GM19043 (cell line): ENCODE measurements around the gene TCERG1L.

Experiments
- ATAC-seq: cut with Tn5 transposase; IDR thresholded peaks from one replicate; pipeline ENCODE4 v1.9.1; 2021; ENCODE audit warnings: low read depth; ENCODE audit not compliant: unreplicated experiment

Gene TCERG1L

DNA sequence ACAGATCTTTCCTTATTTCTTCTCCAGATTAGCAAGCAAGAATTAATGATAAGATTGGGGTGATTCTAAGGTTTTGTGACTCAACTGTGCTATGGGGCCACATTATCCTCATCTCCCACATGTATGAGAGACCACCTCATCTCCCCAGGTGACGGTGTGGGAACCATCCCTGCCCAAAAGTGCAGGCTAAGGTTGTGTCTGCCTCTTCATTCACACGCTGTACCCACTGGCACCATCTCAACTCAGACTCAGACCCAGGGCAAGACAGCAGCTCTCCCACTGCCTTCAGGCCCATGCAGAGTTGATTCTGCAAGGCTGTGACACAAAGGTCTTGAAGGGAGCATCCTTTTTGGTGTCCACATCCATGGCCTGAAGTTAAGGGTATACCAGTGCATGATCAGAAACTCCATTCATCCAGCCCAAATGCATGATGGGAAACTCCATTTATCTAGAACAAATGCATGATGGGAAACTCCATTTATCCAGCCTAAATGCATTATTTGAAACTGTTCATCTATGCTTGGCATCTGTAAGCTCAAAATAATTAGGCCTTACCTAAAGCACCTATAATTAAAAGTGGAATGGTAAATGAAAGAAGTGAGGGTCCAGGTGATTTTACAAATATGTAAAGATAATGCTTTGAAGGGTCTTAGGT, 99.4 kb downstream of the TCERG1L start:
- no peak for ATAC-seq

DNA sequence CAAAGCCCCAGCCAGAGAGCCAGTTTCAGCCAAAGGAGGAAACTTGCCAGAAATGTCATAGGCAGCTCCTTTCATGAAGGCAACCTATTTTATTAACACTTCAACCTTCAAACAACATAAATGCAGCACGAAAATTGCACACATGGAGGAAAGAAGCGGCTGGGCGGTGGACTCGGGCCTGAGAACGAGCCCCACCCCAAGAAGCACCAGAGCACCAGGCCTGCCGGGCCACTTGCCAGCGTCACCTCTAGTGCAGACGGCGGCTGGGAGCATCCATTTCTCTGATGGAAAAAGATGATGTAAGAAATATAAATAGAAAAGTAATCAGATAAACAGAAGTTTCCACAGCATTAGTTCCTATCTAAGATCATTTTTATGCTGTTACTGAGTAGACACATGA, 100.0 kb downstream of the TCERG1L start:
- no peak for ATAC-seq

DNA sequence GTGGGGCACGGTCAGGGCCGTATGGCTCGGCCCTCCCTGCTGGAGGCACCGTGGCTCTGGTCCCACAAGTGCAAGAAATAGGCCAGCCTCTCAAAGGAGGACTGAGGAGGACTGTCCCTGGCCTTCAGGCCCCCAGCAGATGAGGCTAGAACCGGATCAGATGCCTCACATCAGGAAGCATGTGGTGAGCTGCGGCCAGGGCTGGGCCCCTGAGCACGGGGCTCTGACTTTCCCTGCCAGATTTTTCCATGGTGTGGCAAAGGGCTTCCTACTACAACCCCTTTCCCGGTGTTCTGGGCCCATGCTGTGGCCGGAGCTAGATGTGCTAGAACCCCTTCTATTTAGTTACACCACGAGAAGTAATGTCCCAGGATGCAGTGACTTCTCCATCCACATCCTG, 100.4 kb downstream of the TCERG1L start:
- ATAC-seq = no peak

DNA sequence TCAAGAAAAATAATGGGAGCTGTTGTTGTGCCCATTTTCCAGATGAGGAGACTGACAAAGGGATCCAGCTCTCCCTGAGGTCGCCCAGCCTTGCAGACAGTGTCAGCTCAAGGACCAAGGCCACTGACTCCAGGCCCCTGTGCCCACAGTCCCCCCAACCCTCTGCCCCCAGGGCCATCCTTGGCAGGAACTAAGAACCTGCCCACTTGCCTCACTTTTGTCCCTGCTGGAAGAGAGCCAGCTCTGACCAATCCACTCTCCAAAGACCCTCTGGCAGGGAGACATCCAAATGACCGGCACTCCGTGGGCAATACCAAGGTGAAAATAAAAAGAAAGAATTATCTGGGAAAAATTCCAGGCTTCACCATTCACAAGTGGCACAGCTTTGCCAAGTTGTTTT, 101.3 kb downstream of the TCERG1L start:
- ATAC-seq = no peak

DNA sequence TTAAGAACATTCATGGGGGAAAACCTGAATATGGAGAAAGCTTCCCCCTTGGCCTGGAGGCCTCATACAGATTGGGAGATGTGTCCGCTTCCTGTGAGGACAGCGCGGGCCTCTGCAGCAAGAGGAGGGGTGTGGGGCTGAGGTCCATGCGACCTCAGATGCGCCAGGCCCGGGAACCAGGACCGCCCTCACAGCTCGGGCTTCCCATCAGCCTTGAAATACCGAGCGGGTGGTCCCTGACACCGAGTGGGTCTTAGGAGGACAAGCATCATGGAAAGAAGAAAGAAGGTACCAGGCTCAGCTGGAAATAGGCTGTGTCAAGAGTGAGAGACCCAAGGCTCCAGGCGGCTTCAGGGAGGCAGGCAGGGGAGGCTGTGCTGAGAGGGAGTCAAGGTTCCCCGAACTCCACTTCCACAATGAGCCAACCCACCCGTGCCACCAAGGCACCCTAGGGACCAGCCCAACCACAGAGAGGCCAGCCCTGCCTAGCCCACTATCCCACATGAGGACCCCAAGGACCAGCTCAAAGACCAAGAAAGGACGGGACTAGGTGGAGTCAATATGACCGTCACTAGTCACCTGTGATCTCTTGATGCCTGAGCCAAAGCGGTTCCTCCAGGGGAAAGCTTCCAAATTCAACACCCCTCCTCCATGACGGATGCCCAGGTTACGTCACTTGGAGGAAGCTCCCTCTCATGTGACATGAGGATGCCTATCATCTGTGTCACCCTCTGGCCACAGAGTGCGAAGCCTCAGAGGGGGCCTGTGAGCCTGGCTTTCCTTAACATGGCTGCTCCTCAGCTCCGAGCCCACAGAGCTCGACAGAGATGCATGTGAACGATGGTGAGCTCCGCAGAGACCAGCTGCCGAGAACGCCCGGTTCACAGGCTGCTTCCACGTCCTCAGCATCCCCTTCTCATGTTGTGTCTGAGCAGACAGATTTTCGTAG, 103.7 kb downstream of the TCERG1L start:
- no peak for ATAC-seq

DNA sequence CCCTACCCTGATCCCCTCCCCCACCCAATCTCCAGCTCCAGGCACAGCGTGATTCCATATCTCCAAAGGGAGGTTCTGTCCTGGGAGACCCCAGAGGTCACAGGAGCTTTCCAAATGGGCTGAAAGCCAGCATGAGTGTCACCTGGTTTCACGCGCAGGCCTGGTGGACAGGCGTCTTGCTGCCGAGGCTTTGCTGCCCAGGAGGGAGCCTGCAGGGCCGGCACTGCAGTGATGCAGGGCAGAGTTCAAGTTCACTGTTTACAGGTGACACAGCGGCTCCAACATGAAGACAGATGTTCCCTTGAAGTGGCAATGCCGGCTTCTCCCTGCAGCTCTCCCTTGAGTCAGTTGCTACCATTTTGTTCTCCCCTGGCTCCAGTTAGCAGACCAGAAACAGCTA, 104.3 kb downstream of the TCERG1L start:
- no peak for ATAC-seq

DNA sequence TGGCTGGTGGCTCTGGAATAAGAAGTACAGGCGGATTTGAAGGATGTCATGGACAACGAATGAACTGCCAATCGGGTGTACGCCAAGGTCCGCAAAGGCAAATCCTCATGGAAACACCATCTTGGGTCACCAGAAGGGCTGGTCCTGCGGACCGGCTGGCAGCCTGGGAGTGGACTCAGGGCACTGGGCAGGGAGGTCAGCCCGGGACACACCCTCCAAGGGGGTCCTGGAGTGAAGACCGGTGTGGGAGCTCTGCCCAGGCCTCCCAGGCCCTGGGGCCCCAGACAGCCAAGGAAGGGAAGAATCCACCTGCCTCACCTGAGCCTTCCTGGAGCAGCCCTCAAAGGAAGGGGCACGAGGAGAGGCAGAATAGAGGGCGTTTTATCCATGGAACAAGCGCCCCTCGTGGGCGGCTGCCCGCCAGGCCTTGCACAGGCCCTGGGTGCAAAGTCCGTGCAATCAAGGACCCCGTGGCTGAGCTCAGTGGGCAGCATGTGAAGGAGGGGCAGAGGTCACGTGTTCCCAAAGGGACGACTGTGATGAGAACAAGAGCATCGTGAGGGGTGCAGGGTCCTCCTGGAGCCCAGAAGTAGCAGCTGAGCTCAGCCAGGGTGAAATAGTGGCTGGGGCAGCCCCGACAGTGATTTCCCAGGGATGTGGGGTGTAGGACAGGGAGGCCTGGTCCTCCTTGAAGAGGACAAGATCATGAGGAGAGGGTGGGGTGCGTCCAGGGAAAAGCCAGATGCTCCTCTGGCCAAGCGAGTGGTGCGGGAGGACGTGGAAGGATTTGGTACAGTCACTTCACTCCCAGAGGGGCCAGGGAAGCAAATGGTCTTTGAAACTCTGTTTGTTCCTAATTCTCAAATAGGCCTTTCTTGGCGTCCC, 105.2 kb downstream of the TCERG1L start:
- no peak for ATAC-seq

DNA sequence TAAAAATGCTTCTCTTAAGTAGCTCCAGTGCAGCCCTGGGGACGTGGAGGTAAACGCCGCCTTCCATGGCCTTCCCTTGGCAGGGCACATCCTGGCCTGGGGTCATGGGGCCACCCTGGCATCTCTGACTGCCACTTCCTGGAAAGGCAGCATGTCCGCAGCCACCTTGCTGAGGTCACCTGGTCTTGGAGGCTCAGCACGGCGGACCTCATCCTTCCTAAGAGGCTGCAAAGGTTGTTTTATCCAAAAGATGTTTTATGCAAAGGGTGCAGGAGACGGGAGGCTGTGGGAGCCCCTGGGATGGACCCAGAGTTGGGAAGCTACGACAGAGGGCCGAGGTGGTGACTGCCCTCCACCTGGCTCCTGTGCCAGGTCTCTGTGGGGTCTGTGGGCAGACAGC, 106.0 kb downstream of the TCERG1L start:
- ATAC-seq = no peak

DNA sequence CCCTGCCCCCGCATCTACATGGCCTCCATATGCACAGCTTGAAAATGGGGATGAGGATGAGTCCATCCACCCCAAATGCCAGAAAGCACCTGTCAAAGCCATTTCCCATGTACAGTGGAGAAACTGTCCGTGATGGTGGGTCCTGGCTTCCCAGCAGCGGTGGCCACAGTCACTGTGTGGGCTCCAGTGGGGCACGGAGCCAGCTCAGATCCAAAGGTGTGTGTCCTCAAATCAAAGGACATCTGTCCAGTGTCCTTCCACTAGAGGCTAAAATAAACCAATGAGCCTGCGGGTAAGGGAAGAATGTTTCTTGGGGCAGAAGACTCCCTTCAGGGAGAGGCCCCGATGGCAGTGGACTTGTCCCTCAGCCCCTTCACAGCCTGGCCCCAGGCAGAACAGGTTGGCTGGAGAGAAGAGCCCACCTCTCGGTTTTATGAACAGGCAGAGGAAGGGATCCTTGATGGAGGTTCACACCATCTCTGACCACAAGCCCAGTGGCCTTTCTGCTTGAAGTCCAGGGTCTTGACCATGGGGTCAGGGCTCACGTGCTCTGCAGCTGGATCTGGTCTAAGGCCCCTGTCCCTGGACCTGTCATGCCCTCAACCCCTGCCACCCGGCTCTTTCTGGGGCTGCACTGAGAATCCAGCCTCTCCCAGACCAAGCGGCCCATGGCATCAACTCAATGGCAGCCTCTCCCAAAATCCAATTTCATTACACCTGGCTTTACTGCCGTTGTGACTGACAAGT, 106.9 kb downstream of the TCERG1L start:
- no peak for ATAC-seq

DNA sequence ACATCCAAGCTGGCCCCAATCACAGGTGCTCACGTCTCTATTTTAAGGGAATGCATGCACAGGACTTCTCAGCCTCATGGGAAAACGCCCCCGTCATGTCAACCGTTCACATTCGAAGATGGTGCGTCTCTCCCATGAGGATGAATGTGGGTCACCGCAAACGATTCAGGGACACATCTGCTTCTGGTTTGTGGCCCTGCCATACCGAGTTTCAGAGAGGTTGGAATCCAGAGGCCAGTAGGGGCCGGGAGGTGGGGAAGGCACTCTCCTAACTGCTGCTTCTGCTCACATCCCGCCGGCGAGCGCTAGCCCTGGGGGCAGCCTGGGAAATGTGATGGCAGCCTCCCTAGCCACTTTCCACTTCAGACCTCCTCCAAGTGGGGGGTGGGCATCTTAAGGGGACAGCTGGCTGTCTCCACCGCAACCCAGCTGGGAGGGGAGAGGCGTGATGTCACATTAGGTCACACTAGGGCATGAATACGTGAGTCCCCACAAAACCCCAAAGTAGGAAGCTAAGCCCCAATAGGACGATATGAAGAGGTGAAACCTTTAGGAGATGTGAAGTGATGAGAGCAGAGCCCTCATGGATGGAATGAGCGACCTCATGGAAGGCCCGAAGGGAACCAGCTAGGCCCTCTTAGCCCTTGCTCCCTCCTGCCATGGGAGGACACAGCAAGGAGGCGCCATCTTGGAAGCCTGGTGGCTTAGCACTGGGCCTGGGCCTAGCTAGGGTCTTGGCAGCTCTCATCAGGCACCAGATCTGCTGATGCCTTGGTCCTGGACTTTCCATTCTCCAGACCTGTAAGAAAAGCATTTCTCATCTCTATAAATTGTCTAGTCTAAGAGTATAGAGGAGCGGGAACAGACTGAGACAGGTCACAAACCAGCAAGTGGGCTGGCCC, 107.8 kb downstream of the TCERG1L start:
- ATAC-seq = no peak

DNA sequence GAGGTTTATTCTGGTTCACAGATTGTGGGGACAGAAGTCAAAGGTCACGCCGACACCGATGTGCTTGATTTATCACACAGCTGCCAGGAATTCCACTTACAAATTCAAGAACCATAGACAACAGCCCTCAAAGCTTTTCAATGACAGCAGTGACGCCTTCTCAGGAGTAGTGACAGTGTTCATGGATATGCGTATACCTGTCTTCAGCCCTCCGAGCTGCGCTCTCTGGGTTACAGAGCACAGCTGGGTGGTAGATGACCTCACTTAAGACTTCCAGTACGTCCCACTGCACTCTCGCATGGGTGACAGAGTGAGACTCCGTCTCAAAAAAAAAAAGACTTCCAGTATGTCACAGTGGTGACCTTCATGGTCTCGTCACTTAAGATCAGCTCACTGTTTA, 108.5 kb downstream of the TCERG1L start:
- no peak for ATAC-seq

DNA sequence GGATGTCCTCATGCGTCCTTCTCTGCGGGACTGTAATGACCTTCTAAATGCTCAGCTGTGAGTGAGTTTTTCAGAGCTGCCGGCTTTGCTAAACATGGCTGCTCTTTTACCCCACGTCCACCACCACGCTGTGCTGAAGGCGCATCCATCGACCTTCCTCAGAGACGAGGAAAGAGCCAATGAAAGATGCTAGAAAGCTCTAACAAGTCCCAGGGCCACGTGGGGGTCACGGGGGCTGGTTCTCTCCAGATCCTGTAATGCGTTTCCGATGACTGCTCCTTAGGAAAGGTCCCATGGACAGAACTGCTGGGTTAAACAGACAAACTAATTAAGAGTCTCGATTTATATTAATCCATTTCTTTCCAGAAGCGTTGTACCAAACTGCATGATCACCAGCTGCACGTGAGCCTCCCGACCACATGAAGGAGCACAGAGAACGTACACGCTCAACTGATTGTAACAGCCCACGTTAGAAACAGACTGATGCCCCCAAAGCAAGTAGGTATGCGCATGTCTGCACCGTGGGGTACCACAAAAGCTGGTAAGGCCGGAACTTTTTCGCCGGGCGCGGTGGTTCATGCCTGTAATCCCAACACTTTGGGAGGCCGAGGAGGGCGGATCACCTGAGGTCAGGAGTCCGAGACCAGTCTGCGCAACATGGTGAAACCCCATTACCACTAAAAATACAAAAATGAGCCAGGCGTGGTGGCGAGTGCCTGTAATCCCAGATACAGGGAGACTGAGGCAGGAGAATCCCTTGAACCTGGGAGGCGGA, 109.6 kb downstream of the TCERG1L start:
- no peak for ATAC-seq

DNA sequence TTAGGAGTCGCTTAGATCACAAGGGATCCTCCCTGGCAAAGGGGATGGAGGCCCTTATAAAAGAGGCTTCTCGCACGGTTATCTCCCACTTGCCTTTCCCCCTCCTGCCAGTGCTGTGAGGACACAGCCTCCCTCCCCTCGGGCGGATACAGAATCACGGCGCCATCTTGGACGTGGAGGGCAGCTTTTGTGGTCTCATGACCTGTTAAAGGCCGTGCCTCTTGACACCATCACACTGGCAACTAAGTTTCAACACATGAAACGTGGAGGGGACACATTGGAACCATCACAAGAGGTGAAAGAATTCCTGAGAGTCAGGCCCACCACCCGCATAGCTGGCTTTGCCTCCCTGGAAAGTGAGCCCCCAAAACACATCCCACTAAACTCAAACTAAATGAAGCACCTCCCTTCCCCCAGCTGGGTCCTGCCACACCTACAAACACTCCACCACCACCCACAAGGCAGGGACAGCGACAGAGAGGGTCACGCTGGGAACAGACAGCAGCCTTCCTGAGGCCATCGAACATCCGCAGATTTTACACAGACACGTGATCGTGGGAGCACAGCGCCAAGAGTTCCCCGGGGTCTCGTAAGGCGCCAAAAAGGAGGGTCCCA, 110.6 kb downstream of the TCERG1L start:
- ATAC-seq = no peak

DNA sequence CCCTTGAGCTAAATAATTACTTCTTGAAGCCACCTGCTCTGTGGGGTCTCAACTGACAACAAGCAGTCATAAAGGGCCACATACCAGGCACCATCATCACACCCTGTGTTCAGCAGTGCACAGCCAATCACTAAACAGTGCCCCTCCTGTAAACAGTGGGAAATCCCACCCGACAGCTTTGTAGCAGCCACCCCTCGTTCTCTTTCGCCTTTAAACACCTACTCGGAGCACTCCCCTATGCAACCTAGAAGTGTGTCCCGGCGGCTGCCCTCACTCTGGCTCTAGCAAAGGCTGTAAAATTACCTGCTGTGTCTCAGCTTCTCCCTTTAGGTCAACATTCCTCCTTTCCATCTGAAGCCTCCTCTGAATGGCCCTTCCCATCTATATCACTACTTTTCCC, 111.9 kb downstream of the TCERG1L start:
- no peak for ATAC-seq

DNA sequence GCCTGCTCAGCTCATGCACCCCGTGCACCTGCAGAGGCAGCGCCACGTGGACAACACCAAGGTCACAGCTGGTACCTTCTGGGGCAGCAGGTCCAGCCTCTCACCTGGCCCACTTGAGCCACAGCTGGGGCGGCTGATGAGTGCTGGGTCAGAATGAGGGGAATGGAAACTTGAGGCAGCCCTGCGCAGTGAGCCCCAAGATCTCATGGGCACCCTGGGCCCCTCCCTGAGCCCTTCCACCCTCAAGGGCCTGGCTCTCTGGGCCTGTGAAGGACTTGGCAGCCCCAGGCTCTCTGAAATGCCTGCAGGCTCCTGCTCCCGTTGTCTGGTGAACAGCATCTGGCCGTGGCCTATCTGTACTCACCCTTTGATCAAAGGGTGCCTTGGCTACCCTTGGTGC, 112.7 kb downstream of the TCERG1L start:
- ATAC-seq = no peak

DNA sequence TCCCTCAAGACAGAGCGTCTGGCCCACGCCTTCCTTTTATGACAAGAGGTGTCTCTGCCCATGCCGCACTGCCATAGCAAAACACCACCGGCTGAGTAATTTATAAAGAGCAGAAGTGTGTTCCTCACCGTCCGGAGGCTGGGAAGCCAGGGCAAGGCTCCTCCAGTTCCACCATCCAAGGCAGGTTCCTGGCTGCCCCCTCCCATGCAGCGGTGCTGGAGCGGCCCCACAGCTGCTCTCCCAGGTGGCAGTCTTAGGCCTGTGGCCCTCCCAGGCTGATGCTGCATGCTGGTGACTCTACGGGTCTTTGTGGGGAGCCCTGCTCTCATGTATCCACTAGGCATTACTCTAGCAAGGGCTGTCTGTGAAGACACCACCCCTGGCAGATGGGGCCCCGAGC, 113.1 kb downstream of the TCERG1L start:
- no peak for ATAC-seq

DNA sequence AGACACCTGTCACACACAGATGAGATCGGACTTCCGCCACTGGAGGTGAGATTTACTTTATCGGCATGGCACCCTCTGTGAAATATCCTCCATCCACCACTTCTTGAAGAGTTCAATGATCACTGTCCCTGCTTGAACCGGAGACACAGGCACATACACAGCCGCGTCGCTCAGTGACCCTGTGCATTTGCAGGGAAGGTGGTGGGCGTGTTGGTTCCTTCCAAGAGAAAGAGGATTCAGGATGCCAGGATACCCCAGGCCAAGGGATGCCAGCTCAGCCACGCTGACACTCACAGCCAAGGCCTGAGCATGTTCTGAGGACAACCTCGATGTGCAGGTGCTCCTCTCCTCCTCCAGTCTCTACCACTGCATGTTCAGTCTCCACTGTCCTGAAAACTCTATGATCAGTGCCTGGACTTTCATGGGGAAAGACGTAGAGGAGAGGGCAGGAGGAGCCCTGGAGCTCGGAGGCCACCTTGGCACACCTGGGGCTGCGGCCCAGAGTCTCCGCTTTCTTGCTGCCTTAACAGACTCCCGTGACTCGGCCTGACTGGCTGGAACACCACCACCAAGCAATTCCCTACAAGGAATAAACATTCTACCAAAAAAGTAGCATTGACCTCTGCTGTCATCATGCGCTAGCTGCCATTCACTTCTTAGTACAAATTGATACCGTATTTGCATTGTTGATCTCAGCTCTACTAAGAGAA, 115.2 kb downstream of the TCERG1L start:
- ATAC-seq = no peak
